Stimulated activated CD8-positive, alpha-beta memory T cell treated with anti-CD3 and anti-CD28 coated beads, Interleukin-15, amount 100 ng/mL, for 4 hours (primary cell): ENCODE data around the gene ZNF587B.
A peak's percentile ranks its signal among the peaks of the same experiment; 100 is the strongest.
"Not testable (repeated sequence)": the region's sequence is repeated elsewhere in the genome, so short reads cannot be mapped to it uniquely, and the experiment has no call there.

ENCODE experiments used
- DNase-seq, 2 donors: peaks; one replicate each; pipeline ENCODE4 v3.0.0-alpha.2; 2020; ENCODE audit warnings: low read depth in 2 of 2

The ZNF587B gene

DNA sequence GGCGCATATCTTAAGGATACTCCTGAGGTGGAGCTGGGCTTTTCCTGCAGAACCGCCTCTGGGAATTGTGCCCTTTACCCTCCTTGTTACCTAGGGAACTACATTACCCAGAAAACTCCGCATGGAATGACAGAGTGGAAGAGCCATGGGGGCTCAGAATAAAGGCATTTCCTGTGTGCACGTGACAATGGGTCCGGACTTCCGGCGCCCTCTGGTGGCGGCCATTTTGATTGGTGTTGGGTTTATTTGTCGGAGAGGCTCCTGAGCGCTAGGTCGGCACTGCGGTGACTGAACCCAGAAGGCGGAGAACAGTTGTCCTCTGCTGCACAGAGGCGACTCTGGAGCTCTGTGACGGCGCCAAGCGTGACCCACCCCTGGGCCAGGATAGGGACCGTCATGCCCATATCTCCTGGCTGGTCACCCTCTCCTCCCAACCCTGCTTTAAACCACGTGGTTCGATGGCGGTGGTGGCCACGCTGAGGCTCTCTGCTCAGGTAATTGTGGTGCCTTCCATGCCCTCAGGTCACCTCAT is at the start of gene ZNF587B:
ZNF587B (plus strand) TSS at position 229 of the 532 bp plus-strand sequence; CDS start at position 459, 230 bp downstream.
- no peak for DNase-seq

DNA sequence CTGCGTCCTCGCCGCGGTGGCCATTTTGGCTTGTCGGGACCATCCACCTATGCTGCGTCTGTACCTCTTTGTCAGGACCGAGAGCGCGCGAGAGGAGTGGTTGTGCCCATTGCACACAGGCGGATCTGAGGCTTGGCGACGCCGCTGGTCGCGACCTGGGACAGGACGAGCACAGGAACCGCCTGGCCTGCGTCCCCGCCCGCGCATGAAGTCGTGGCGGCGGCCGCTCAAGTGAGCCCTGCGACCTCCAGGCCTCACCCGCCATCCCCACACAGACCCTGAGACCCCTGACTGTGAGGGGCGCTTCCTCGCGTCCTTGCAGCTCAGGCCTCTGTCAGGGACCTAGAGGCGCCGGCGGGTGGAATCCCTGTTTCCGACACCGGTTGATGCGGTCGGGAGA is 43.8 kb upstream of the ZNF587B start:
- DNase-seq, result no peak

DNA sequence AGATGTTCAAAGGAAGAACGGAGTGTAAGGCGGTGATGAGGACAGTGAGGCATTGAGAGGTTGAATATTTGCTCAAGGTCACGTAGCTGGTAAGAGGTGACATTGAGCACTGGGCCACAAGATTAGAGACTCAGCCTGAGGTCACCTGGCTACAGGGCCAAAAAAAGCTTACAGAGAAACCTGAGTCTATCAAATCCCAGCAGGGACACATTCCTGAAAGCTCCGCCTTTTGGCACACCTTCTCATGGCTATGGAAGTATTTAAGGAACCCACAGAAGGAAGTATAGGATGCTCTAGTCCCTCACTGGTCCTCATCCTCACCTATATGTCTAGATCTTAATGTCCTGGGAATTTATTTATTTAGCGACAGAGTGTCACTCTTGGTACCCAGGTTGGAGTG is 43.2 kb upstream of the ZNF587B start:
- no peak for DNase-seq

DNA sequence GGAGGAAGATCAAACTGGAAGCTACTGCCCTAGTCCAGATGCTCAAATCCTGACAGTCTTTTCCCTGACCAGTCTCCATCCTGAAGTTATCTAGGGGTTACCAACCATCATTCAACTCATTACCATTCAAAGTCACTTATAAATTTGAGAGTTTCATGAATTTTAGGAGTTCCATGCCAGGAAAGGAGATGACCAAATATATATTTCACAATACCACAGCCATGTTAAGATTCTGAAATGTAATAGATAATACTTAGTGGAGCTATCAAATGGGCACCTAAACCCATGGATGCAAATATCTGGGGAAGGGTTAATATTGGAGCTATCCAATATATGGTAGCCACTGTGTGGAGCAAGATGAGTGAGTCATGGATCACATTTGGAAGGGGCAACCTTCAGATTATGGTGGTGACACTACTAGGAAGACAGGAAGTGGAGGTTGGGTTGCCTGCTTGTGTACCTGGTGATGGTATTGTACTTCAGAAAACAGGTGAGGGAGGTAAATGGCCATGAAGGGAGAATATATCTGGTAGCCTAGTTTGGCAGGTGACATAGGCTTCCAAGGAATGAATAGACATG is 41.9 kb upstream of the ZNF587B start:
- no peak for DNase-seq

DNA sequence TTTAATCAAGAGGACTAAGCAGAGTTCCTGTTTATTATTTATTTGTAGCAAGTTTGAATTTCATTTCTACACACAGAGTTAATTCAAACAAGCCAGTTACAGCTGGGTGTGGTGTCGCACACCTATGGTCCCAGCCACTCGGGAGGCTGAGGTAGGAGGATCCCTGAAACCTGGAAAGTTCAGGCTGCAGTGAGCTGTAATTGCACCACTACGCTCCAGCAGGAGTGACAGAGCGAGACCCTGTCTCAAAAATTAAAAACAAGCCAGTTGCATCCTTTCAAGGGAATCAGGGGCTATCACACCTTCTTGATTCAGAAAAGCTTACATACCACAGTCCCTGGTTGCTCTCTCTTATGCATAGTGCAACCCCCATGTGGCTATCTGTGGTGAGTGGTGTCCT is 40.8 kb upstream of the ZNF587B start:
- DNase-seq, result no peak

DNA sequence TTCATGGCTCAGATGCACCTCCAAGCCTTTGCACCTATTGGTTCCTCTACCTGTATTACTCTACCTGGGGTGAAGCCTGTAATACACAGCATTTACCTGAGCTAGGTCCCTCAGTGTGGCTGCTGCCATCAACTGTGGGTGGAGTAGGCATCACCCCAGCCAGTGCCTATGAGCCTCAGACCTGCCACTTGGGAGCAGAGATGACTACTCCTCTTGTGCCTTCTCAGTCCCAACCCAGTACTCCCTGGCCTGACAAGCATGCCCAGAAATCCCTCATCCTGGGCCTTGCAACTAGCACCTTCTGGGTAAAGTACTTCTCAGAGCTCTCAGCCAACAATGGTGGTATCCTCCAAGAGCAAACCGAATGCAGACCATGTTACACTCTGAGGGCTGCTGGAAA is 33.5 kb upstream of the ZNF587B start:
- not testable (repeated sequence) for DNase-seq

DNA sequence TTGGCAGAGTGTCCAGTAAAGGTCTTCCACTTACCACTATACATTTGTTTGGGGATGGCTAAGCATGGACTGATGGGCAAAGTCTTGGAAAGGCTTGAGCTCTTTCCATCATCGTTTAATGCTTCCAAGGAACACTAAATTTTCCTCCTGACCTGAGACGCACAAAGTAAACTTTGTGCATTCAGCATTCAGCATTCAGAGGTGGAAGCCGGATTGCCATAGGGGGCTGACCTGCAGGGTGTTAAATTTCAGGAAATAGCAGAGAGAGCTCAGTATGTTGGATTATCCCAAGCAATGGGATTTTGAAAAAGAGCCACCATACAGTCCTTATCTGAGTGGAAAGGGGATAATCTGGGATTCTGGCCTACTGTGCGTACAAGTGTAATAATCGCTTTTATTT is 29.4 kb upstream of the ZNF587B start:
- DNase-seq, result no peak

DNA sequence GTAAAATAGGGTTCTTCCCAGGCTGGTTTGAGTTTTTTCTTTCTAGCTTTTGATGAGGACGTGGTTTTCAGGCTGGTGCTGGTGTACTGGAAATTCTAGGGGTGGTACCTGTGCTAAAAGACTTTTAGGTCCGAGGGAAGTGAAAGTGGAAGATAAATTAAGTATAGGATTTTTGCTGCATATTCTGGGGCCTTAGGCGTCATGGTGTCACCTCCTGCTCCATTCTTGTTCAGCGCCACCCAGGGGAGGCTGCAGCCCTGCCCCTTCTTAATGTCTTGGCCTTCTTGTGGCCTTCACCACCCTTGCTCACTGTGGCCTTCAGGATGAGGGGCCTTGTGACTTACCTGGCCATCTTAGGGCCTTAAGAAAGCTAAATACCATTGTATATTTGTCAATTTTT is 27.8 kb upstream of the ZNF587B start:
- DNase-seq, result no peak

DNA sequence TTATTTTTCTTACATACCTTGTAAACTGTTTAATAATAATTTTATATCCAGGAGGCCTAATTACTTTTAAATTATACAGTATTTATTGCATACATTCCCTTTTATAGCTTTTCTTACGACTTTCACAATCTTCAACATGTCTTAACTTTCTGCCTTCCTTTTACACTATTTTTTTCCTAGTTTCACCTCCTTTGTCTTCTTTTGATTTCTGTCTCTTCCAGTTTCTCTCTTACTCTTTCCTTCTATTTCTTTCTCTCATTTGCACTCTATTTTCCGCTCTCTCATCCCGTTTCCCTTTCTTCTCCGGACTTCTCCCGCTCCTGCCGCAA is 26.9 kb upstream of the ZNF587B start:
- no peak for DNase-seq

DNA sequence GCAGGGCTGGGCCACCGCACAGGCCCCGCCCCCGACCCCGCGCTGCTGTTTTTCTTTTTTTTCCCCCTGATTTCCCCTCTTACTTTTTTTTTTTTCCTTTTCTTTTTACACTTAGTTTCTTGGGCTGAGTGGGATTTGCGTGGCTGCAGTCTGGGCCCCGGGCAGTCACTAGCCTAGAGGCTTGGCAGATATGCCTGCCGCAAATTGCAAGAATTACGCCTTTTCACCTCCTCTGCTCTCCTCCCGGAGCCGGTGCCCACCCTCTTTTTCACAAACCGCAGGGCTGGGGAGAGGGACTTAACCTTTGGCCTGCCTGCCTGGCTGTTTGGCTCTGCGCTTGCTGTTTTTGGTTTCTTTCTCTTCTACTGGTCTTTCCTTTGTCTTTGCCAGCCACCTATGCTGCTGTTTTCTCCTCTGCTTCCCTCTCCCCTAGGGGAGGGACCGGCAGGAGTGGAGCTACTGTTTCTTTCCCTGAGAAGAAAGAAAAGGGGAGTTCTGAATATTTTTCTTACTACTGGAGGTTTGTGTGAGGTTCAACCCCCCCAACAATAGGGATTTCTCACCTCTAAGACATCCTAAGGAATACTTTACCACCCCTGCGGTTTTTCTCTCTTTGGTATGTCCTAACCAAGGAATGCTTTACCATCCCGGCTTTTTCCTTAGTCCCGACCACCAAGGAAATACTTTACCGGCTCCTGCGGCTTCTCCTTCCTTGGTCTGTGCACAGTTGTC is 26.3 kb upstream of the ZNF587B start:
- no peak for DNase-seq

DNA sequence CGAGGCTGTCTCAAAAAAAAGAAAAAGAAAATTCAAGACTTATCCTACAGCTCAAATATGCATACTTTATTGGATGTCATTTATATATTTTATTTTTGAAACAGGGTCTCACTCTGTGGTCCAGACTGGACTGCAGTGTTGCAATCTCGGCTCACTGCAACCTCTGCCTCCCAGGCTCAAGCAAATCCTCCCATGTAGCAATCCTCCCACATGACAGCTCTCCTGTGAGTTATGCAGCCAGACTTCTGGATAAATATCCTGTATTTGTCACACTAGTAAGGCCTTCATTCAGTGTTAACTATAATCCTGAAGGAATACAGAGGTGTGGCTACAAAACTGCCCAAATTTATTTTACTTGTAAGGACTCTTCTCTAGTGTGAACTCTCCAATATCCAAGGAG is 22.6 kb upstream of the ZNF587B start:
- DNase-seq, result no peak

DNA sequence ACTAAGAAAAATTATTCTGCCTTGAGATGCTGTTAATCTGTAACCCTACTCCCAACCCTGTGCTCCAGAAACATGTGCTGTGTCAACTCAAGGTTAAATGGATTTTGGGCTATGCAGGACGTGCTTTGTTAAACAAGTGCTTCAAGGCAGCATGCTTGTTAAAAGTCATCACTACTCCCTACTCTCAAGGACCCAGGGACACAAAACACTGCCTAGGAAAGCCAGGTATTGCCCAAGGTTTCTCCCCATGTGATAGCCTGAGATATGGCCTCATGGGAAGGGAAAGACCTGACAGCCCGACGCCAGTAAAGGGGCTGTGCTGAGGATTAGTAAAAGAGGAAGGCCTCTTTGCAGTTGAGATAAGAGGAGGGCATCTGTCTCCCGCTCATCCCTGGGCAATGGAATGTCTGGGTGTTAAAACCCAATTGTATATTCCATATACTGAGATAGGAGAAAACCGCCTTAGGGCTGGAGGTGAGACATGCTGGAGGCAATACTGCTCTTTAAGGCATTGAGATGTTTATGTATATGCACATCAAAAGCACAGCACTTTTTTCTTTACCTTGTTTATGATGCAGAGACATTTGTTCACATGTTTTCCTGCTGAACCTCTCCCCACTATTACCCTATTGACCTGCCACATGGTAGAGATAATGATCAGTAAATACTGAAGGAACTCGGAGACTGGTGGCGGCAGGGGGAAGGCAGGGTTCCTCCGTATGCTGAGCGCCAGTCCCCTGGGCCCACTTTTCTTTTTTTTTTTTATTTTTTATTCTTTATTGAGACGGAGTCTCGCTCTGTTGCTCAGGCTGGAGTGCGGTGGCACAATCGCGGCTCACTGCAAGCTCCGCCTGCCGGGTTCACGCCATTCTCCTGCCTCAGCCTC is 19.4 kb upstream of the ZNF587B start:
- DNase-seq, result not testable (repeated sequence)

DNA sequence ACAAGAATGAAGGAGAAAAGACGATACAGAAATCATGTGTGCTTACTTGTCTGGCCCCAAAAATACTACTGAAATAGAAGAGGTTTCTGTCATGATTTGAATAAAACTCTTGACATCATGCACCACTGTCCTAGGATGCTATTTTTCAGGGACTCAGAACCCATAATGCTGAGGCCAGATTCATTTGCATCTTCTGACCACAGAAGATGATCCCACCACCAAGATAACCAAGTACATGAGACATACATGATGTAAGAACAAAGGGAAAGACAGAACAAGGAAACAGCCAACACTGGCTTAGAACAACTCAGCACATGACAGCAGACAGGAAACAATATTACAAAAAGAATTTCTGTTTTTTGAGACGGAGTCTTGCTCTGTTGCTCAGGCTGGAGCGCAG is 17.9 kb upstream of the ZNF587B start:
- no peak for DNase-seq

DNA sequence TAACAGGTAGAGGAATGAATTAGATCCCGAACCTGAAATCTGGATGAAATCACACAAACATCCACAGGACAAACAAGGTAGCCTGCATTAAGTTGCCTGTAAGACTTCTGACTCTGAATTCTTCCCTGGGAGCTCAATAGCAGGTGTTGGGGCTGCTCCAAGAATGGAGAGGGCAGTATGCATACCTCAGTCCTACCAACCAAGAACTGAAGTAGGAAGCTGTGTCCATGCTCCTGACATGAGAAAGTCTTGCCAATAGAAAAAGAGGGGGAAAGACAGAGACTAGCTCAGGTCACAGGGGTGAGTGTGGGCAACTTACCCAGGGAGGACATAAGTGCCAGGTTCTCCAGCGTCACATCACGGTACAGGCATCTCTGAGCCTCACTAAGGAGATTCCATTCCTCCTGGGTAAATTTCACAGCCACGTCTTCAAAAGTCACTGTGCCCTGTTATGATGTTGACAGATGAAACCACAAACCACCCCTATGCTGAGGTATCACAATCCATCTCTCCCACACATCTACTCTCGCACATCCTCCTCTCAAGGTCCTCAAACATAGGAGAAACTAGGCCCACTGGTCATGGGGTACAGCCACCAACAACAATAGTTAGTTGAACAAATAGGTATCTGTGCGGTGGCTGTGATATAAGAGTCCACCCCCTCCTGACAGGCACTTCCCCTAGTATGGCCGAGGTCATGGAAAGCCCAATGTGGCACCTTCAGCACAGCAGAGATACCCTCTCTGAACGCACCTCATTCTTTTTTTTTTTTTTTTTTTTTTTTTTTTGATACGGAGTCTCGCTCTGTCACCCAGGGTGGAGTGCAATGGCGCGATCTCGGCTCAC is 16.9 kb upstream of the ZNF587B start:
- not testable (repeated sequence) for DNase-seq

DNA sequence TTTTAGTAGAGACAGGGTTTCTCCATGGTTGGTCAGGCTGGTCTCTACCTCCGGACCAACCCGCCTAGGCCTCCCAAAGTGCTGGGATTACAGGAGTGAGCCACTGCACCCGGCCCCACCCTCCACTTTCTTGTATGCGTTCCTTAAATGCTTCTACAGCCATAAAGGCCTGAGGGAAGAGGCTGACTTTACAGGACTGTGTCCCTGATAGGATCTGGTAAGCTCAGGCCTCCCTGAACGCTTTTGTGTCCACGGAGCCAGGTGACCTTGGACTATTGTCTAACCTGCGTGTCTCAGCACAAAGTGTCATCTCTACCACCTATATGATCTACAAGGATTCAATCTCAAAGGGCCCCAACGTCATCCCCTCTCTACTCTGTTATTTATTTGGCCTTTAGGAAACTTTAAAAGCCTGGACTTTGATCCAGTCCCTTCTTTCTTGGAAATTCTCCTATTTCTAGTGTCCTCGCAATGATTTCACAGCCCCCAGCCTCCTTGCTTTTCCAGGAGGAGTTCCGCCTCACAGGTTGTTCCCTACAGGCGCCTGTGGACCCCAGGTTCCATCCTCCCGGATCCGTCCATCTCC is 16.1 kb upstream of the ZNF587B start:
- no peak for DNase-seq

DNA sequence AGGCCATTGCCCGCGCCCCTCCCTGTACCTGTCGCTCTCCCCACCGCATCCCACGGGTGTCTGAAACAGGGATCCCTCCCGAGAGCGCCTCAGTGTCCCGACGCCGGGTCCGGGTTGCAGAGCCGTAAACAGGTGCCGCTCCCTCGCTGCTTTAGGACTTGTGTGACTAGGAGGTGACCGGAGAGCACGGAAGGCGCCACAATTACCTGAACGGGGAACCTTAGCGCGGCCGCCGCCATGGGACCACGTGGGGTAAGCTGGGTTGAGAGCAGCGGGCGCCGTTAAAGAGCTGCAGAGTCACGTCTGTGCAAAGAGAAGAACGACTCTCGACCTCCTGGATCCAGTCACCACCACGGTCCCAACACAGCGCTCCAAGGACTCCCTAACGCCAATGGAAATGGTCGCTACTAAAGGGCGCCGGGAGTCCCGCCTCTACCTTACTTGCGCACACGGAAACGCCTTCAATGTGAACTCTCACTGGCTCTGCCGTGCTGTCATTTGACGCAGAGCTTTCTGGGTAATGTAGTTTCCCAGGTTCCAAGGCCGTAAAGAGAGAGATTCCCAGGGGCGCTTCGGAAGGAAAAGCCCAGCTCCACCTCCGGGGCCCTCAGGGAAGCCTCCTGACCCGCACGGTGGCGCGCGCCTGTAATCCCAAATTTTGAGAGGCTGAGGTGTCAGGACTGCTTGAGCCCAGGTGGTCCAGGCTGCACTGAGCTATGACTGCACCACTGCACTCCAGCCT is 15.4 kb upstream of the ZNF587B start, which contains the start of gene ZNF552:
ZNF552 (minus strand) TSS at position 409 of the 742 bp plus-strand sequence; CDS start at position 239, 170 bp downstream.
- DNase-seq, result peak; percentile 48 to 58

DNA sequence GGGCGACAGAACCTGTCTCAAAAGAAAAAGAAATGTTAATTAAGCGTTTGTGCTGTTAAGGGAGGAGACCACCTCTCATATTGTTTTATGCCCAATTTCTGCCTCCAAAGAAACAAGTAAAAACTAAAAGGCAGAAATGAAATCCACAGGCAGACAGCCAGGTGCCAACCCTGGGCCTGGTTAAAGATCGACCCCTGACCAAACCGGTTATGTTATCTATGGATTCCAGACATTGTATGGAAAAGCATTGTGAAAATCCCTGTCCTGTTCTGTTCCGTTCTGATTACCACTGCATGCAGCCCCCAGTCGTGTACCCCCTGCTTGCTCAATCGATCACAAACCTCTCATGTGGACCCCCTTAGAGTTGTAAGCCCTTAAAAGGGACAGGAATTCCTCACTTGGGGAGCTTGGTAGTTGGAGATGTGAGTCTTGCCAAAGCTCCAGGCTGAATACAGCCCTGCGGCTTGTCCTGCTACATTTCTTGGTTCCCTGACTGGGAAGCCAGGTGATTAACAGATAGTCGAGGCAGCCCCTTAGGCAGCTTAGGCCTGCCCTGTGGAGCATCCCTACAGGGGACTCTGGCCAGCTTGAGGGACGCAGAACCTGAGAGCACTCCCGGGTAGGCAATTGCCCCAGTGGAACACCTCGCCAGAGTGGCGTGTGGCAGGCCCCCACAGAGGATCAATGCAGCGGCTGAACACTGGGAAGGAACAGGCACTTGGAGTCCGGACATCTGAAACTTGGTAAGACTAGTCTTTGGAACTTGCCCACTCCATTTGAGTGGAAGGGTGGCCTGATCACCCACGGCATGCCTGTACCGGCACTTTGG is 14.6 kb upstream of the ZNF587B start:
- DNase-seq, result no peak

DNA sequence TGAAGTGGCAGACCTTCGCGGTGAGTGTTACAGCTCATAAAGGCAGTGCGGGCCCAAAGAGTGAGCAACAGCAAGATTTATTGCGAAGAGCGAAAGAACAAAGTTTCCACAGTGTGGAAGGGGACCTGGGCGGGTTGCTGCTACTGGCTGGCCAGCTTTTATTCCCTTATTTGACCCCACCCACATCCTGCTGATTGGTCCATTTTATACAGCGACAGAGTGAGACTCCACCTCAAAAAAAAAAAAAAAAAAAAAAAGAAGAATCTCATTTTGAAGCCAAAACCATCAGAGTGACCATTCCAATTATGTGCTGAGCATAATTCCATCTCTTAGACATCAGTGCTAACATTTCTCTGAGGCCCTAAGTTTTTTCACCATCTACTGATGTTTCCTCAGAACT is 13.4 kb upstream of the ZNF587B start:
- no peak for DNase-seq

DNA sequence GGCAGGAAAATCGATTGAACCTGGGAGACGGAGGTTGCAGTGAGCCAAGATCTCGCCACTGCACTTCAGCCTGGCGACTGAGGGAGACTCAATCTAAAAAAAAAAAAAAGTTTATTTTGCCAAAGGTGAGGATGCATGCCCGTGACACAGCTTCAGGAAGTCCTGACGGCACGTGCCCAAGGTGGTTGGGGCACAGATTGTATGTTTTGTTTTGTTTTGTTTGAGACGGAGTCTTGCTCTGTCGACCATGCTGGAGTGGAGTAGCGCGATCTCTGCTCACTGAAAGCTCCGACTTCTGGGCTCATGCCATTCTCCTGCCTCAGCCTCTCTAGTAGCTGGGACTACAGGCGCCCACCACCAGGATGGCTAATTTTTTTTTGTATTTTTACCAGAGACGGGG is 12.1 kb upstream of the ZNF587B start:
- DNase-seq, result no peak

DNA sequence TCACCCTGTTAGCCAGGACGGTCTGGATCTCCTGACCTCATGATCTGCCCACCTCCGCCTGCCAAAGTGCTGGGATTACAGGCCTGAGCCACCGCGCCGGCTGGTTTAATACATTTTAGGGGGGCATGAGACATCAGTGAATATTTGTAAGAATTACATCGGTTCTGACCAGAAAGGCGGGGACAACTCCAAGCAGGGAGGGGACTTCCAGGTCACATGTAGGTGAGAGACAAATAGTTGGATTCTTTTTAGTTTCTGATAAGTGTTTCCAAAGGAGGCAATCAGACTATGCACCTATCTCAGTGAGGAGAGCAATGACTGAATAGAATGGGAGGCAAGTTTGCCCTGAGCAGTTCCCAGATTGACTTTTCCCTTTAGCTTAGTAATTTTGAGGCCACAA is 11.7 kb upstream of the ZNF587B start:
- DNase-seq, result no peak
